Central memory CD4-positive, alpha-beta T cell (primary cell): Measurements from ENCODE around the gene C6orf47.
"Not testable (repeated sequence)": the region's sequence is repeated elsewhere in the genome, so short reads cannot be mapped to it uniquely, and the experiment has no call there.

Experiments
- DNase-seq: peaks from one replicate; pipeline ENCODE4 v3.0.0; 2022
- total RNA-seq, 3 experiments: gene quantifications; one replicate each; lab custom pipeline; 2026; lab: John Stamatoyannopoulos, UW

The C6orf47 gene
- total RNA-seq = 30.3 to 63.2 (median 33.8) reads per million in 3 experiments

- peak; percentile 62 for DNase-seq
Observed at GRCh38 chr6:31660381-31661261, at the start of gene C6orf47. Gene C6orf47 (minus strand): TSS chr6:31660778. CDS start chr6:31659947, 831 bp downstream.

GRCh38 chr6:31709157-31709556, 48.6 kb upstream of the C6orf47 start:
- not testable (repeated sequence) for DNase-seq

- no peak for DNase-seq
Observed at GRCh38 chr6:31708224-31708623, 47.6 kb upstream of the C6orf47 start.

- DNase-seq = no peak
Observed at GRCh38 chr6:31707701-31708100, 47.1 kb upstream of the C6orf47 start.

- DNase-seq = no peak
Observed at GRCh38 chr6:31706599-31706998, 46.0 kb upstream of the C6orf47 start, which contains the start of gene LY6G6F. Gene LY6G6F (plus strand): TSS chr6:31706866. CDS start chr6:31706907, 41 bp downstream.

- no peak for DNase-seq
Observed at GRCh38 chr6:31705931-31706330, 45.4 kb upstream of the C6orf47 start.

- peak; percentile 96 for DNase-seq
Observed at GRCh38 chr6:31702819-31703716, 42.5 kb upstream of the C6orf47 start, which contains the start of gene ABHD16A. Gene ABHD16A (minus strand): TSS chr6:31703324. CDS start chr6:31703281, 43 bp downstream.

GRCh38 chr6:31702405-31702818, 41.8 kb upstream of the C6orf47 start:
- DNase-seq = no peak

GRCh38 chr6:31701666-31702404, 41.3 kb upstream of the C6orf47 start:
- DNase-seq = no peak

GRCh38 chr6:31700740-31701401, 40.3 kb upstream of the C6orf47 start:
- DNase-seq = no peak

GRCh38 chr6:31697555-31697954, 37.0 kb upstream of the C6orf47 start:
- DNase-seq = no peak

- no peak for DNase-seq
Observed at GRCh38 chr6:31693535-31693934, 33.0 kb upstream of the C6orf47 start.

GRCh38 chr6:31692886-31693285, 32.3 kb upstream of the C6orf47 start:
- no peak for DNase-seq

- DNase-seq = no peak
Observed at GRCh38 chr6:31692353-31692752, 31.8 kb upstream of the C6orf47 start.

- DNase-seq = no peak
Observed at GRCh38 chr6:31691564-31692108, 31.1 kb upstream of the C6orf47 start.

- DNase-seq = no peak
Observed at GRCh38 chr6:31691078-31691463, 30.5 kb upstream of the C6orf47 start.

GRCh38 chr6:31690231-31691077, 29.9 kb upstream of the C6orf47 start:
- DNase-seq = no peak

GRCh38 chr6:31689249-31690110, 28.9 kb upstream of the C6orf47 start:
- DNase-seq = no peak

GRCh38 chr6:31687860-31688693, 27.5 kb upstream of the C6orf47 start:
- no peak for DNase-seq
